Common myeloid progenitor, CD34-positive (primary cell): Measurements from ENCODE around the gene NFKB1.
A peak's percentile ranks its signal among the peaks of the same experiment; 100 is the strongest.

Experiments
- CTCF ChIA-PET: fragments of 350-600 bp; sonication (Branson Sonifier 250); formaldehyde crosslinking; loops from one replicate; lab custom pipeline; 2021; ENCODE audit warnings: antibody characterized with exemption; lab: Charles Lee
- POLR2A ChIA-PET: fragments of 350-600 bp; sonication (Branson Sonifier 250); formaldehyde crosslinking; loops from one replicate; lab custom pipeline; 2021; ENCODE audit warnings: antibody characterized with exemption; lab: Charles Lee
- DNase-seq, 3 donors: peaks; one replicate each; pipeline versions ENCODE4 v3.0.0 to v3.0.0-alpha.2; 2013
- H3K27ac ChIP-seq, 2 experiments: 1 replicate in 1 of 2; 2 replicates in 1 of 2; pipeline ENCODE4 v1.7.0; 2013; ENCODE audit warnings: inconsistent platforms in 2 of 2, low read length in 2 of 2, mild to moderate bottlenecking in 2 of 2, low read depth in 1 of 2, moderate library complexity in 1 of 2; ENCODE audit not compliant: severe bottlenecking in 2 of 2, insufficient read depth in 1 of 2, poor library complexity in 1 of 2
- H3K27me3 ChIP-seq, 5 experiments: replicated peaks in 2 of 5; 1 replicate in 3 of 5; 2 replicates in 2 of 5; pipeline versions ENCODE4 v1.6.1 to v1.7.0; 2013; ENCODE audit warnings: low read length in 4 of 5, mild to moderate bottlenecking in 2 of 5, moderate library complexity in 2 of 5, inconsistent platforms in 1 of 5; ENCODE audit not compliant: insufficient read depth in 5 of 5, control insufficient read depth in 4 of 5
- H3K36me3 ChIP-seq, 4 experiments: 1 replicate in 2 of 4; 2 replicates in 2 of 4; pipeline versions ENCODE4 v1.6.1 to v1.7.0; 2013; ENCODE audit warnings: low read length in 3 of 4, control low read depth in 1 of 4, mild to moderate bottlenecking in 1 of 4; ENCODE audit not compliant: control insufficient read depth in 4 of 4, insufficient read depth in 4 of 4
- H3K4me1 ChIP-seq, 4 experiments: 1 replicate in 3 of 4; 2 replicates in 1 of 4; pipeline versions ENCODE4 v1.6.1 to v1.7.1; 2013; ENCODE audit warnings: low read length in 3 of 4, mild to moderate bottlenecking in 3 of 4, control low read depth in 1 of 4, inconsistent platforms in 1 of 4, moderate library complexity in 1 of 4; ENCODE audit not compliant: control insufficient read depth in 4 of 4, insufficient read depth in 4 of 4; ENCODE audit errors: control extremely low read depth in 1 of 4
- H3K4me3 ChIP-seq, 7 experiments: 1 replicate in 4 of 7; 2 replicates in 3 of 7; pipeline versions ENCODE4 v1.5.1 to v1.7.0; 2013; ENCODE audit warnings: mild to moderate bottlenecking in 7 of 7, low read length in 6 of 7, moderate library complexity in 6 of 7, inconsistent platforms in 2 of 7, low read depth in 2 of 7, control low read depth in 1 of 7; ENCODE audit not compliant: insufficient read depth in 4 of 7, control insufficient read depth in 1 of 7; ENCODE audit errors: extremely low read depth in 1 of 7
- H3K9me3 ChIP-seq, 5 experiments: 1 replicate in 4 of 5; 2 replicates in 1 of 5; pipeline versions ENCODE4 v1.6.1 to v1.7.1; 2013; ENCODE audit warnings: low read length in 4 of 5, mild to moderate bottlenecking in 2 of 5, inconsistent platforms in 1 of 5, low read depth in 1 of 5, moderate library complexity in 1 of 5; ENCODE audit not compliant: control insufficient read depth in 4 of 5, insufficient read depth in 2 of 5; ENCODE audit errors: control extremely low read depth in 1 of 5
- WGBS: methylation state at CpG from one replicate; pipeline ENCODE4 v1.1.5; 2013; ENCODE audit not compliant: insufficient coverage; 5-methylcytosine and 5-hydroxymethylcytosine counted together

Gene NFKB1

DNA sequence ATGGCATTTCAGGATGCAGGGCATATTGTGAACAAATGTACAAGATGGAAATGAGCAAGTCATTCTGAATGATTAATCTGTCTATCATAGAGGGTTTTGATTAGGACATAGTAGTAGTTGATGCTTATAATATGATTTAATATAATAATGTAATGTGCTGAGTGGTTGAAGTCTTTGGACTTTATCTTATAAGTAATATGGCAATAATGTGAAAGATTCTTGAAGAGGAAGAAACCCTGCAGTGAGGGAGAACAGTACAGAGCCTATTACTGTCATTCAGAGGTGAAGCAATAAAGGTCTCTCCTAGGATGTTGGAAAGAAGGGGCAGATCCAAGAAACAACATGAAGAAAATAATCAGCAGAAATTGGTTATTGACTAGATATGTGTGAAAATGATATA lies 16.6 kb downstream of the NFKB1 start:
- DNase-seq = no peak
- POLR2A ChIA-PET = no interaction called here
- H3K36me3 ChIP-seq = peaks cover 0 to 7% (median 4%) of the 10 kb centered on the region in 4 experiments
- CTCF ChIA-PET = interaction anchor here (1.0 kb wide), 1 partner anchor 15 kb away, joined by 3 read pairs; no protein-coding TSS in a partner anchor
- no peak overlapping the region for H3K4me3 ChIP-seq
- no peaks in the 10 kb centered on the region for H3K27me3 ChIP-seq
- H3K9me3 ChIP-seq = peaks cover 0 to 15% (median 4%) of the 10 kb centered on the region in 5 experiments
- peaks cover 0 to 6% (median 3%) of the 10 kb centered on the region in 4 experiments for H3K4me1 ChIP-seq
- no peak overlapping the region for H3K27ac ChIP-seq

DNA sequence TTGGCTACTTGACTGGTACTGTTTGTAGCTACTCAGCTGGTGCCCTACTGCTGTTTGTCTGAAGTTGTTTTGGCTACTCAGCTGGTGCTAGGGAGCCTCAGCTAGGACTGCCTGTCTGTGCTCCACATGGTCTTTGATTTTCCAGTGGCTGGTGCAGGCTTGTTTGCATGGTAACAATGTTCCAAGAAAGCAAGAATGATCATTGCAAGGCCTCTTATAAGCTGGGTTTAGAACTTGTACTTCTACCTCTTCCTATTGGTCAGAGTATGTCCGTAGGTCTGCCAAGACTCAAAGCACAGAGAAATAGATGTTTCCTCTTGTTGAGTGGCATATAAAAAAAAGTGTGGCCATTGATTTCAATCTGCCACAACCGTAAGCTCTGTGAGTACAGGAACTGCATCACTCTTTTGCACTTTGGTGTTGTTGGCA lies 17.6 kb downstream of the NFKB1 start:
- POLR2A ChIA-PET = interaction anchor here (1.4 kb wide), 1 partner anchor 17 kb away, joined by 4 read pairs; the partner anchor contains the start of gene NFKB1
- peak in 2 of 3 donors; percentile 59 to 71 for DNase-seq
- CTCF ChIA-PET = interaction anchor here (1.3 kb wide), 1 partner anchor 25 kb away, joined by 3 read pairs; no protein-coding TSS in a partner anchor
- peaks cover 0 to 15% (median 4%) of the 10 kb centered on the region in 5 experiments for H3K9me3 ChIP-seq
- WGBS = no CpG with 5 or more reads among the region's 2 CpGs
- H3K4me1 ChIP-seq = peaks cover 0 to 6% (median 3%) of the 10 kb centered on the region in 4 experiments
- H3K27me3 ChIP-seq = no peaks in the 10 kb centered on the region
- H3K36me3 ChIP-seq = peaks cover 0 to 9% (median 4%) of the 10 kb centered on the region in 4 experiments
- no peak overlapping the region for H3K4me3 ChIP-seq
- no peak overlapping the region for H3K27ac ChIP-seq

DNA sequence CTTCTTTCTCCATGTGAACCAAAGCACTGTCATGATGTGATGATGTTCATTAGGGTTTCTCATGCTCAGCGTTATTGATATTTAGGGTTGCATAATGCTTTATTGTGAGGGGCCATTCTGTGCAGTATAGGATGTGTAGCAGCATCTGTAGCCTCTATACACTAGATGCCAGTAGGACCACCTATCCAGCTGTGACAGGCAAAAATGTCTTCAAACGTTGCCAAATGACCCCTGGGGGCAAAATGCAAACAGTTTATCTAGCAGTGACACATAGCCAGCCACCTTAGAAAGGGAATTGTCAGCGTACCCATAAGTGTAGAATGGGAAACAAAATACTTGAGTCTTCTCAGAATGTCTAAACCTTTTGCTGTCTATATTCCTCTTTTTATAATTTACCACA lies 18.8 kb downstream of the NFKB1 start:
- Histone ChIP-seq H3K27me3 (no peaks in the 10 kb centered on the region), H3K9me3 (peaks cover 0 to 11% (median 2%) of the 10 kb centered on the region in 5 experiments), H3K4me3 (no peak overlapping the region), H3K36me3 (peaks cover 0 to 9% (median 2%) of the 10 kb centered on the region in 4 experiments), H3K27ac (no peak overlapping the region), H3K4me1 (peaks cover 0 to 11% (median 7%) of the 10 kb centered on the region in 4 experiments)
- 86% methylated on average over 2 of the region's 3 CpGs for WGBS
- no peak for DNase-seq
- CTCF ChIA-PET = interaction anchor here (1.5 kb wide), 1 partner anchor 9 kb away, joined by 4 read pairs; no protein-coding TSS in a partner anchor
- POLR2A ChIA-PET = interaction anchor here (1.4 kb wide), 1 partner anchor 18 kb away, joined by 4 read pairs; the partner anchor contains the start of gene NFKB1

DNA sequence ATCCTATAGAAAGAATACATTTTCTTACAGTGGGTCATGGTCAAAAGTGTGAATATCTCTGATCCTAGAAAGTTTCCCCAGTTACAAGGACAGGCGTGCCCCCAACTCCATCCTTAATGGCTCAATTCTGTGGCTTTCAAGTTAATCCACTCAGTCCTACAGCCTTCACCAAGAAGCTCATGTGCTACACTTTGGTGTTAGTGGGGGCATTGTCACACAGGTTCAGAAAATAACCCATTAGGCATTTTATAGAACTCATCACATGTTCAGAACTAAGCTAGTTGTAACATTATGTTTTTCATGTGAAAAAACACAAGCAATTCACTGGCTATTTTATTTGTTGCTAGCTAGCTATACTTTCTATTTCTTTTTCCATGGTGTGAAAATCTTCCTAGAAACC lies 20.4 kb downstream of the NFKB1 start:
- H3K4me3 ChIP-seq = no peak overlapping the region
- peaks cover 0 to 7% (median under 1%) of the 10 kb centered on the region in 4 experiments for H3K36me3 ChIP-seq
- H3K4me1 ChIP-seq = peaks cover 0 to 16% (median 7%) of the 10 kb centered on the region in 4 experiments
- WGBS = 75% methylated on average over 1 of the region's 1 CpG
- no peak for DNase-seq
- ChIA-PET CTCF (no interaction called here), POLR2A (no interaction called here)
- no peaks in the 10 kb centered on the region for H3K27me3 ChIP-seq
- H3K9me3 ChIP-seq = peaks cover 0 to 2% (median 0%) of the 10 kb centered on the region in 5 experiments
- no peak overlapping the region for H3K27ac ChIP-seq

DNA sequence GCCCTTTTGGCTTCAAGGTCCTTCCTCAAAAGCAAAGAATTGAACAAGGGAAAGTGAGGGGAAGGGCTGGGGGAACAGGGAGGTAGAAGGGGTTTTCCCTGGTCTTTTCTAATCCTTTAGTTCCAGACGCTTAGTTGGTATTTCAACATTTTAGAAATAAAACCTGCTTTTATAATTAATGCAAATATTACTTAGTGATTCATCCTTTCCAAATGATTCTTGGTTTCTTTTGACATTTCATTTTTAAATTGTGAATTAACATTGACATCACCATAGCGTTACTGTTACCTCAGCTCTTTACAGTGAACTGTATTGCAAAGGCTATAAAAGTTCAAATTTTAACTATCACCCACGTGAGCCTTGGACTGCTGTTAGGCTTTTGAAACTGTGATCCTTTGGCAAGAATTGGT lies 20.9 kb downstream of the NFKB1 start:
- Histone ChIP-seq H3K9me3 (no peaks in the 10 kb centered on the region), H3K27me3 (no peaks in the 10 kb centered on the region), H3K36me3 (peaks cover 0 to 3% (median under 1%) of the 10 kb centered on the region in 4 experiments), H3K4me3 (no peak overlapping the region), H3K4me1 (peaks cover 0 to 16% (median 7%) of the 10 kb centered on the region in 4 experiments), H3K27ac (no peak overlapping the region)
- ChIA-PET POLR2A (interaction anchor here (0.6 kb wide), 1 partner anchor 20 kb away, joined by 3 read pairs; no protein-coding TSS in a partner anchor), CTCF (no interaction called here)
- WGBS = 100% methylated on average over 1 of the region's 3 CpGs
- DNase-seq = no peak

DNA sequence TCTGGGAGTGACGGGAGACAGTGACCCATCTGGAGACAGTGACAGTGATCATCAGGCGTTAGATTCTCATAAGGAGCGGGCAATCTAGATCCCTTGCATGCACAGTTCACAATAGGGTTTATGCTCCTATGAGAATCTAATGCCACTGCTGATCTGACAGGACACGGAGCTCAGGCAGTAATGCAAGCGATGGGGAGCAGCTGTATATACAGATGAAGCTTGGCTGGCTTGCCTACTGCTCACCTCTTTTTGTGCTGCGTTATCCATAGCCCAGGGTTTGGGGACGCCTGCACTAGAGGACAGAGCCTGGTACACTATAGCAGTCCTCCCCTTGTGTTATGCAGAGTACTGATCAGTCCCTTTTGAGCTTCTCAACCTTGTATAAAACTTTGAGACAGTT lies 23.5 kb downstream of the NFKB1 start:
- Histone ChIP-seq H3K36me3 (peaks cover 0 to 7% (median 1%) of the 10 kb centered on the region in 4 experiments), H3K27ac (peak overlapping the region; percentile 34 to 74), H3K27me3 (no peaks in the 10 kb centered on the region), H3K9me3 (no peaks in the 10 kb centered on the region), H3K4me3 (peak overlapping the region in 1 of 7 experiments; percentile 10), H3K4me1 (peaks cover 0 to 15% (median 7%) of the 10 kb centered on the region in 4 experiments)
- WGBS = 98% methylated on average over 7 of the region's 7 CpGs
- peak in 1 of 3 donors; percentile 33 for DNase-seq
- ChIA-PET CTCF (interaction anchor here (0.9 to 1.4 kb wide), 5 partner anchors 14 to 62 kb away, joined by 3 to 9 read pairs (median 3); no protein-coding TSS in a partner anchor), POLR2A (interaction anchor here (2.1 kb wide), 1 partner anchor 23 kb away, joined by 8 read pairs; the partner anchor contains the start of gene NFKB1)

DNA sequence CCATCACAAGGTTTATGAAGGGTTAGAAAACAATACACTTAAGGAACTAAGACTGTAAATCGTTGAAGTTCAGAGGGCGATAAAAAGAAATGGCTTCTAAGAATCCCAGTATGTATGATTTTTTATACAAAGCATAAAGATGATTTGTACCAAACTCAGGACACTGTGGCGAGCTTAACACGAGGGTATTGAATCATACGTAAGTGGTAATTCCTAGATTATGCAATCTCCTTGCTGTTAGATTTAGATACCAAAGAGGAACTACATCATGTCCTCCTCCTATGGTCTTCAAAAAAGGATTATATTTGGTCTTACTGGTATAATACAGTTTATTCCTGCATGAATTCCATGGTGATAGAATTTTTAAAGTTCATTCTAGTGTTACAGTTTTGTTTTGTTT lies 23.9 kb downstream of the NFKB1 start:
- Histone ChIP-seq H3K4me1 (peaks cover 0 to 15% (median 7%) of the 10 kb centered on the region in 4 experiments), H3K4me3 (no peak overlapping the region), H3K27me3 (no peaks in the 10 kb centered on the region), H3K27ac (peak overlapping the region; percentile 34 to 74), H3K9me3 (no peaks in the 10 kb centered on the region), H3K36me3 (peaks cover under 1 to 9% (median 3%) of the 10 kb centered on the region in 4 experiments)
- no CpG with 5 or more reads among the region's 5 CpGs for WGBS
- DNase-seq = peak; percentile 71 to 88 (median 83)
- ChIA-PET CTCF (interaction anchor here (0.9 to 1.4 kb wide), 5 partner anchors 14 to 62 kb away, joined by 3 to 9 read pairs (median 3); no protein-coding TSS in a partner anchor), POLR2A (interaction anchor here (2.1 kb wide), 1 partner anchor 24 kb away, joined by 8 read pairs; the partner anchor contains the start of gene NFKB1)
